NCI-H226 (cell line): ENCODE data around the gene EPB41L3.
A peak's percentile ranks its signal among the peaks of the same experiment; 100 is the strongest.
"Not testable (repeated sequence)": the region's sequence is repeated elsewhere in the genome, so short reads cannot be mapped to it uniquely, and the experiment has no call there.

Experiments
- DNase-seq: peaks from one replicate; pipeline ENCODE4 v3.0.0-alpha.2; 2015

EPB41L3 gene

GRCh38 chr18:5490753-5491480 lies 52.9 kb downstream of the EPB41L3 start:
- DNase-seq, result no peak

GRCh38 chr18:5488844-5489243 lies 55.0 kb downstream of the EPB41L3 start:
- DNase-seq, result no peak

- DNase-seq, result not testable (repeated sequence)
Observed at GRCh38 chr18:5488044-5488443, 55.8 kb downstream of the EPB41L3 start.

GRCh38 chr18:5484526-5484925 lies 59.3 kb downstream of the EPB41L3 start:
- DNase-seq, result no peak

- DNase-seq, result no peak
Observed at GRCh38 chr18:5481621-5482020, 62.2 kb downstream of the EPB41L3 start.

- DNase-seq, result no peak
Observed at GRCh38 chr18:5478261-5478660, 65.5 kb downstream of the EPB41L3 start.

GRCh38 chr18:5476961-5477800 lies 66.6 kb downstream of the EPB41L3 start:
- DNase-seq, result no peak

GRCh38 chr18:5475267-5475666 lies 68.5 kb downstream of the EPB41L3 start:
- DNase-seq, result no peak

GRCh38 chr18:5469340-5469739 lies 74.5 kb downstream of the EPB41L3 start:
- DNase-seq, result no peak

- DNase-seq, result no peak
Observed at GRCh38 chr18:5468394-5468793, 75.4 kb downstream of the EPB41L3 start.

GRCh38 chr18:5467671-5468070 lies 76.1 kb downstream of the EPB41L3 start:
- no peak for DNase-seq

- DNase-seq, result no peak
Observed at GRCh38 chr18:5466256-5466655, 77.5 kb downstream of the EPB41L3 start.

- no peak for DNase-seq
Observed at GRCh38 chr18:5464251-5464650, 79.5 kb downstream of the EPB41L3 start.

- DNase-seq, result no peak
Observed at GRCh38 chr18:5463831-5464230, 80.0 kb downstream of the EPB41L3 start.

- peak; percentile 49 for DNase-seq
Observed at GRCh38 chr18:5463390-5463789, 80.4 kb downstream of the EPB41L3 start.

GRCh38 chr18:5462227-5462626 lies 81.6 kb downstream of the EPB41L3 start:
- no peak for DNase-seq

- no peak for DNase-seq
Observed at GRCh38 chr18:5461041-5461440, 82.8 kb downstream of the EPB41L3 start.

- DNase-seq, result no peak
Observed at GRCh38 chr18:5457462-5457957, 86.3 kb downstream of the EPB41L3 start.

GRCh38 chr18:5456577-5457461 lies 87.0 kb downstream of the EPB41L3 start:
- DNase-seq, result no peak

- no peak for DNase-seq
Observed at GRCh38 chr18:5455674-5456073, 88.1 kb downstream of the EPB41L3 start.

GRCh38 chr18:5452943-5453443 lies 90.8 kb downstream of the EPB41L3 start:
- no peak for DNase-seq

GRCh38 chr18:5451871-5452270 lies 91.9 kb downstream of the EPB41L3 start:
- no peak for DNase-seq

GRCh38 chr18:5451150-5451549 lies 92.6 kb downstream of the EPB41L3 start:
- no peak for DNase-seq
